ENCODE data around the gene DLEC1.
"Not testable (repeated sequence)": the region's sequence is repeated elsewhere in the genome, so short reads cannot be mapped to it uniquely, and the experiment has no call there.

The DLEC1 gene

DNA sequence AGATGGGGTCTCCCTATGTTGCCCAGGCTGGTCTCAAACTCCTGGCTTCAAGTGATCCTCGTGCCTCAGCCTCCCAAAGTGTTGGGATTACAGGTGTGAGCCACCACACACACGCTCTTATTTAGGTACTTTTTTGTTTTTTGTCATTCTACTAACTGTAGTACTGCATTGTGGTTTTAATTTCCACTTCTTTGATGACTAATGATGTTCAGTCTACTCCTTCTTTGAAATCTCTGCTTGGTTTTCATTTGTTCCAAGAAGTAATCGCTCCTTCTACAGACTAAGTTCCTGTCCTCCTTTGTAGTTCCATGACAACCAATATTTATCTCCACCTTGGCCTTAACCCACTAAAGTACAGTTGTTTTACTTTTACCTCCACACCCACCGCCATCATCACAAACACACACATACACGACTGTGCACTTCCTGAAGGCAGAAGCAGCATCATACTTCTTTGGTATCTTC lies 529 bp upstream of the DLEC1 start:
- no peak for DNase-seq (ENCODE audit: low spot score)

DNA sequence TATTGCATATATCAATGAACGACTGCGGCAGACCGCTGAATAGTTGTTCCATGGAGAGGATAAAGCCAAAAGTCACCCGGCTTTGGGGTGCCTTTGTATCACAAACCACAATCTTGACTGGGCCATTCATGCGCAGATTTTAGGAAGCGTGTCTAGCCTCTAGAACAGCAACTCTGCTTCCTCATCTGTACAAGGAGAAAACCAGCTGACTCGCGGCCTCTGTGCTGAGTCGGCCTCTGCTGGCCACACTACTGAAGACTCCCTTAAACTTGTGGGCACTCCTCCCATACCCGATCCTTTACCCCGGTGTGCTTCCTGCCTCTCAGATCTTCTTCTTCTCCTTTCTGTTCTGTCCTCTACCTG lies 872 bp downstream of the DLEC1 start:
- DNase-seq (ENCODE audit: low spot score) = peak; percentile 38

DNA sequence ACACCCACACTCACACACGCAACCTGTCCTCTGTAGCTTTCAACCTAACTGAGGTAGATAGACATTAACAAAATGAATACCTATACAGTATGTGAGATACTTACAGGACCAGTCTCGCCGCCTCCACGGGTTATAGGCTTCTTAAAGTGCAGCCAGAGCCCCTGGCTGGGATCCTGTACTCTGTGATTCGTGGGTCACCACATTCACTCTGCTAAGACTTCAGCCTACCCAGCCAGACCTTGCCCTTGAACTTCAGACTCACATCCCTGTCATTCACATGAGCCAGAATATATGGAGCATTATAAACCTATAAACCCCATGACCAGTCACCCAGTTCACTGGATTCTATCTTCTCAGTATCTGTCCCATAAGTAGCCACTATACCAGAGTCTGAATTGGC lies 1.4 kb downstream of the DLEC1 start:
- DNase-seq (ENCODE audit: low spot score) = no peak

- DNase-seq (ENCODE audit: low spot score) = no peak
These were observed 4.5 kb downstream of the DLEC1 start for GRCh38 chr3:38043486-38043885.

DNA sequence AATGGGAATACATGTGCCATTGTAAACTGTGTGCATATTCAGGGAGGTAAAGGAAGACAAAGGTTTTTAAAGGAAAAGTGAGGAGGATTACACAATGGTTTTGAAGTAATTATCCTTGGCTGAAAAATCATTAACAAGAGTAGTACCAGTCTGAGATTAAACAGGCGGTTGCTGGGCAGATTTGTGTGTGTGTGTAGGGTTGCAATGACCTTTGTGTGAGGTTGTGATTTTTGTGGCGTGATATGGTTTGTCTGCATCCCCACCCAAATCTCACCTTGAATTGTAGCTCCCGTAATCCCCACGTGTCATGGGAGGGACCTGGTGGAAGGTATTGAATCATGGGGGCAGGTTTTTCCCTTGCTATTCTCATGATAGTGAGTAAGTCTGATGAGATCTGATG lies 7.0 kb downstream of the DLEC1 start:
- DNase-seq (ENCODE audit: low spot score) = no peak

DNA sequence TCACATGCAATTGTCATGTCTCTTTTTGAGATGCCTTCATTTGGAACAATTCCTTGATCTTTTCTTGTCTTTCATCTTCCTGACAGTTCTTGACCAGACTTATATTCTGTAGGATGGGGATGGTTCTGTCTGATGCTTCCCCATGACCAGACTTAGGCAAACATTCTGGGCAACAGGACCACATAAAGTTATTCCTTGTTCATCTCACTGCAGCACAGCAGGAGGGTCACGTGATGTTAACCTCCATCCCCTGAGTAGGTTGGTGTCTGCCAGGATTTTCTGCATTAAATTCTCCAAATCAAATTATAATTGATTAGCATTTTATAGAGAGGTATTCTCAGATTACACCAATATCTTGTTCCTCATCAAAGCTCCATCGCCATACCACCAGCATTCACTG lies 7.8 kb downstream of the DLEC1 start:
- DNase-seq (ENCODE audit: low spot score) = no peak

DNA sequence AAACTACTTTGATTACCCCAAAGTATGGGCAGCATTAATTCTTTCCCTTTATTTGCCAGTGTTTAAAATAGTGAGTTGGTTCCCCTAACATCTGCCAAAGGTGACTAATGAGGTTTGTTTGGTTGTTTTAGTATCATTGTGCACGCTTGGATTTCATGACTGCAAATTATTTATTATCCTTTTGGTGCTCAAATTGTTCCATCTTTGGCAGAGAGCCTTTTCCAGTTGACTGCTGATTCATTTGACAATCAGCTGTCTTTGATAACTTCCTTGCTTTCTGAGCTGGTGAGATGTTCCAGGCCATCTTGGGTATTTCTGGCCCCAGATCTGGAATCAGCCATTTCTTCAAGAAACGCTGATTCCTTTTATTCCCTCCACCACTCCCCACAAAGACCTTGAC lies 8.9 kb downstream of the DLEC1 start:
- DNase-seq (ENCODE audit: low spot score) = no peak

DNA sequence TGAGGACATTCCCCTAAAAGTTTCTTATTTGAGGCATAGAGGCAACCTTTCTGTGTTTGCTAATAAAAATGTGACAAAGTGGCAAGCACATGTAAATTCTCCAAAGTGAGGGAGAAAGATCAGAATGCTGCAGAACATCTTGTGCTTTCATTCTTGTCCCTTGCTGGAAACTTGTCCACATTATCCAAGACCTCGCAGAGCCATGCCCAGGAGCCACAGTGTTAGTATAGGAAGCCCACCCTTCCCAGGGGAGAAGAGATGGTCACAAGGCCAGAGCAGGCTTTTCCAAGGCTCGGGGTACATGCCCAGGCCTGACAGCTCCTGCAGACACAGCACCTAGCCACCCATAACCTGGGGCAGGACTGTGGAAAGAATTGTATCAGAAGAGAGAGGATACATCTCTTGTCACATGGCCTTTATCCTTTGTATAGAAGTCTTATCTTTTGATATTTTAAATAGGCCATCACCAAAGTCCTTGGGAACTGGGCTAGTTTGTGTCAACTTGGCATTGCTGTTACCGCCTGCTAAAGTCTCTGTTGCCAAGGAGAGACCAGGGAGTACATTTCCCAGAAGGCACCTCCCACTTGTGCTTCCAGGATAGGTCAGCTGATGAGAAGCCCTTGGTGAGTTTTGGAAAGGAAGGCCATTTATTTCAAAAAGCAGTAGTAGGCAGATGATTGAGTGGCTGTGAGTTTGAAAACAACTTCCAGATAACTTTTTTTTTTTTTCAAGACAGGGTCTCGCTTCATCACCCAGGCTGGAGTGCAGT lies 10.5 kb downstream of the DLEC1 start:
- DNase-seq (ENCODE audit: low spot score) = no peak

- no peak for DNase-seq (ENCODE audit: low spot score)
These were observed 12.1 kb downstream of the DLEC1 start for GRCh38 chr3:38051131-38051530.

DNA sequence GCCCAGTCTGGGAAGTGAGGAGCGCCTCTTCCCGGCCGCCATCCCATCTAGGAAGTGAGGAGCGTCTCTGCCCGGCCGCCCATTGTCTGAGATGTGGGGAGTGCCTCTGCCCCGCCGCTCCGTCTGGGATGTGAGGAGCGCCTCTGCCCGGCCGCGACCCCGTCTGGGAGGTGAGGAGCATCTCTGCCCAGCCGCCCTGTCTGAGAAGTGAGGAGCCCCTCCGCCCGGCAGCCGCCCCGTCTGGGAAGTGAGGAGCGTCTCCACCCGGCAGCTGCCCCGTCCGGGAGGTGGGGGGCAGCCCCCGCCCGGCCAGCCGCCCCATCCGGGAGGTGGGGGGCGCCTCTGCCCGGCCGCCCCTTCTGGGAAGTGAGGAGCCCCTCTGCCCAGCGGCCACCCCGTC lies 14.3 kb downstream of the DLEC1 start:
- not testable (repeated sequence) for DNase-seq (ENCODE audit: low spot score)

DNA sequence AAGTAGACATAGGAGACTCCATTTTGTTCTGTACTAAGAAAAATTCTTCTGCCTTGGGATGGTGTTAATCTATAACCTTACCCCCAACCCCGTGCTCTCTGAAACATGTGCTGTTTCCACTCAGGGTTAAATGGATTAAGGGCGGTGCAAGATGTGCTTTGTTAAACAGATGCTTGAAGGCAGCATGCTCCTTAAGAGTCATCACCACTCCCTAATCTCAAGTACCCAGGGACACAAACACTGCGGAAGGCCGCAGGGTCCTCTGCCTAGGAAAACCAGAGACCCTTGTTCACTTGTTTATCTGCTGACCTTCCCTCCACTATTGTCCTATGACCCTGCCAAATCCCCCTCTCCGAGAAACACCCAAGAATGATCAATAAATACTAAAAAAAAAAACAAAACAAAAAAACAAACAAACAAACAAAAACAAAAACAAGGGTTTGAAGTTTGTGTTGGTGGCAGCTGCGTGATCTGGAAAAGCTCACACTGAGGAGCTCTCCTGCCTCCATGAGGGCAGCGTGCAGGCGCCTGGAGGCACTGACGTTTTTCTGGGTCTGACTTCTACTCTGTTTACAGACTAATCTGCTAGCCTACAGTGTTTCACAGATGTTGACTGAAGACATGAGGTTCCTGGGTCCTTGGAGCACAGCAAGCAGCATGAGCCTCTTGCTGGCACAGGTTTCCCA lies 14.9 kb downstream of the DLEC1 start:
- DNase-seq (ENCODE audit: low spot score) = not testable (repeated sequence)

- DNase-seq (ENCODE audit: low spot score) = no peak
These were observed 15.5 kb downstream of the DLEC1 start for GRCh38 chr3:38054499-38055001.

DNA sequence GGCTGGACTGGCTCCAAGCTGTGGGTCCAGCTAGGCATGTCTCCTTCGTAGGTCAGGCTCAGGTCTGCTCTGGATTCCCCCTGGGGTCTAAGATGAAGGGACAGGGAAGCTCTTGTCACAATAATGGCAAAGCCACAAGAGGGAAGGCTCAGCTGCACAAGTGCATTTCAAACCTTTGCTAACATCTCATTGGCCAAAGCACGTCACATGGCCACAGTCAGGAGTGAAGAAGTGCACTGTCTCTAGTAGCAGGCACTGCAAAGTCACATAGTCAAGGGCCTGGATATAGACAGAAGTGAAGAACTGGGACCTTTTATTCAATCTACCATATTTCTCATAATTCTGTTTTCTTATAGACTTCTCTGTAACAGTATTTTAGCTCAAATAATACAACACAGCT lies 20.1 kb downstream of the DLEC1 start:
- DNase-seq (ENCODE audit: low spot score) = no peak

DNA sequence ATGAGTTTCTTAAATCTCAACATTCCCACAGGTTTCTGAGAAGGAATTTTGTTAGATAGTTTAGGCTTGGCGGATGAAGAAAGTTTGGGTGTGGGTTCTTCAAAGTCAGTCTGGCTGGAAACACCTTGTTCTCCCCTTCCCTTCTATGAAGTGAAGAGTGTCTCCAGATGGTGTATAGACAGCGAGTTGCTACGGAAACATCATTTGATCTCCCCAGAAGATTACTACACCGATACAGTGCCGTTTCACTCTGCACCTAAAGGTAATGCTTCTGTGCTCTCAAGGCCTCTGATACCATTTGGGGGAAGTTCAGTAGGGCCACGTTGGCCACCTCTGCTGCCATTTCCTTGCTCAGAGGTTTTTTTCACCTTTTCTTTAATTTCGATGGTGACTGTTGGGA lies 20.6 kb downstream of the DLEC1 start:
- DNase-seq (ENCODE audit: low spot score) = no peak

- no peak for DNase-seq (ENCODE audit: low spot score)
These were observed 23.8 kb downstream of the DLEC1 start for GRCh38 chr3:38062809-38063208.

DNA sequence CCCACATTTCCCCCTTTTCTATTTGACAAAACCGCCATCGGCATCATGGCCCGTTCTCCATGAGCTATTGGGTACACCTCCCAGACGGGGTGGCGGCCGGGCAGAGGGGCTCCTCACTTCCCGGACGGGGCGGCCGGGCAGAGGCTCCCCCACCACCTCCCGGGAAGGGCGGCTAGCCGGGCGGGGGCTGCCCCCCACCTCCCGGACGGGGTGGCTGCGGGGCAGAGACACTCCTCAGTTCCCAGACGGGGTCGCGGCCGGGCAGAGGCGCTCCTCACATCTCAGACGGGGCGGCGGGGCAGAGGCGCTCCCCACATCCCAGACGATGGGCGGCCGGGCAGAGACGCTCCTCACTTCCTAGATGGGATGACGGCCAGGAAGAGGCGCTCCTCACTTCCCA lies 25.4 kb downstream of the DLEC1 start:
- not testable (repeated sequence) for DNase-seq (ENCODE audit: low spot score)

GRCh38 chr3:38067508-38068233 lies 28.7 kb downstream of the DLEC1 start:
- no peak for DNase-seq (ENCODE audit: low spot score)

DNA sequence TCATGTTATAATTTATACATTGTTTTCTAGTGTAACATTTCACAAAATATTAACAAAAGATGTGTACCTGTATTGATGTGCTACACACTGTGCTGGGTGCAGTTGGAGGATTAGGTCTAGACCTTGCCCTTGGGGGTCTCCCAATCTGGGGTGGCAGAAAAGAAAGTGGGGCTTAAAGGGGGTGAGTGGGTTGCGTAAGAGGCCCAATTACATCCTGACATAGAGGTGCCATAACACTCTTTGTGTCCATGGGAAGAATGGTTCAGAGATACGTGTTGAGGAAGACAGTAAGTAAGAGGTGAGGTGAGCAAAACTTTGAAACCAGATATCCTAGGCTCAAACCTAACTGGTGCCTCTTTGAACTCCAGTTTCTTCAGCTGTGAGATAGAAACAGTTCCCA lies 31.0 kb downstream of the DLEC1 start:
- no peak for DNase-seq (ENCODE audit: low spot score)

DNA sequence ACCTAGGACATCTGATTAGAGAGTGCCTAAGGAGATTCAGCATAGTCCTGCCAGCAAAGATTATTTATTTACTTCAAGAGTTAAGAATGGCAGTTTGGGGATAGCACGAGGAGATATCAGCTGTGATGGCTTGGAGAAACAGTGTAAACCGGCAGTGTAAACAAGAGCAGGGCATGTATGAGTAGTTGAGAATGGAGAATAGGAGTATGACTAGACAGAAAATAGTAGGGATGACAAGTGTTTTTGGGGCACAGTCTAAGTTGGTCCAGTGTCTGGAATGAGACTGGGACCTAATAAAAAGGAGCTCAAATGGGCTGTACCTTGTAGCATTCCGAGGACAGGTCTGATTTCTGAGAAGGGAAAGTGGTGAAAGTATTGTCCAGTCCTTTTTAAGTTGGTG lies 38.1 kb downstream of the DLEC1 start:
- not testable (repeated sequence) for DNase-seq (ENCODE audit: low spot score)

DNA sequence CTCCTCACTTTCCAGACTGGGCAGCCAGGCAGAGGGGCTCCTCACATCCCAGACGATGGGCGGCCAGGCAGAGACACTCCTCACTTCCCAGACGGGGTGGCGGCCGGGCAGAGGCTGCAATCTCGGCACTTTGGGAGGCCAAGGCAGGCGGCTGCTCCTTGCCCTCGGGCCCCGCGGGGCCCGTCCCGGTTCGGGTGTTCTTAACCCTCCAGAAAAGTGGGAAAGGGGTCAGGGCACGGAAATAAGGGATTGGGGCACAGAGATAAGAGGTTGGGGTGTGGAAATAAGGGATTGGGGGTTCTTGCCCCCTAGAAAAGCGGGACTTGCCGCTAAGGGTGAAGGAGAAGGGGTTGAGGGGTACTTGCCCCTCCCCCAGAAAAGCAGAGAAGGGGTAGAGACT lies 43.3 kb downstream of the DLEC1 start:
- DNase-seq (ENCODE audit: low spot score) = not testable (repeated sequence)

DNA sequence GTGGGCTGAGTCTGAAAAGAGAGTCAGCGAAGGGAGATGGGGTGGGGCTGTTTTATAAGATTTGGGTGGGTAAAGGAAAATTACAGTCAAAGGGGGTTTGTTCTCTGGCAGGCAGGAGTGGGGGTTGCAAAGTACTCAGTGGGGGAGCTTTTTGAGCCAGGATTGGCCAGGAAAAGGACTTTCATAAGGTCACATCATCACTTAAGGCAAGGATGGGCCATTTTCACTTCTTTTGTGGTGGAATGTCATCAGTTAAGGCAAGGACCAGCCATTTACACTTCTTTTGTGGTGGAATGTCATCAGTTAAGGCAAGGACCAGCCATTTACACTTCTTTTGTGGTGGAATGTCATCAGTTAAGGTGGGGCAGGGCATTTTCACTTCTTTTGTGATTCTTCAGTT lies 44.2 kb downstream of the DLEC1 start:
- DNase-seq (ENCODE audit: low spot score) = not testable (repeated sequence)

DNA sequence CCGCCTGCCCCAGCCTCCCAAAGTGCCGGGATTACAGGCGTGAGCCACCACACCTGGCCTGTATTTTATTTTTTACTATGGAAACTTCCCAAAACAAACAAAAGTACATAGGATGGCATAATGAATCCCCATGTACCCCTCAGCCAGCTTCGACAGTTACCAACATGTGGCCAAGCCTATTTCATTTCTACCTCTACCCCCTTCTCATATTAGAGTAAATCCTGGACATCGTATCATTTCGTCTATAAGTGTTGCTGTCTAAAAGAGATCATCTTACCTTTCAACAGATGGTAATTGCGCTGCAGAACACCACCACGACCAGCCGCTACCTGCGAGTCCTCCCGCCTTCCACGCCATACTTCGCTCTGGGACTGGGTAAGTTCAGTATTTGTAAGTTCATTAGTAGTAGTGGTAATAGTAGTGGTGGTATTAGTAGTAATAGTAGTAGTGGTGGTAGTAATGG lies 44.9 kb downstream of the DLEC1 start:
- DNase-seq (ENCODE audit: low spot score) = no peak
